HG03103 (cell line): Measurements from ENCODE around the gene TNRC18.
"Not testable (repeated sequence)": the region's sequence is repeated elsewhere in the genome, so short reads cannot be mapped to it uniquely, and the experiment has no call there.

ENCODE experiments used
- ATAC-seq: cut with Tn5 transposase; IDR thresholded peaks from one replicate; pipeline ENCODE4 v1.9.1; 2021; ENCODE audit warnings: low read depth; ENCODE audit not compliant: unreplicated experiment

The TNRC18 gene

GRCh38 chr7:5302577-5302976 lies 121.1 kb downstream of the TNRC18 start:
- no peak for ATAC-seq

DNA sequence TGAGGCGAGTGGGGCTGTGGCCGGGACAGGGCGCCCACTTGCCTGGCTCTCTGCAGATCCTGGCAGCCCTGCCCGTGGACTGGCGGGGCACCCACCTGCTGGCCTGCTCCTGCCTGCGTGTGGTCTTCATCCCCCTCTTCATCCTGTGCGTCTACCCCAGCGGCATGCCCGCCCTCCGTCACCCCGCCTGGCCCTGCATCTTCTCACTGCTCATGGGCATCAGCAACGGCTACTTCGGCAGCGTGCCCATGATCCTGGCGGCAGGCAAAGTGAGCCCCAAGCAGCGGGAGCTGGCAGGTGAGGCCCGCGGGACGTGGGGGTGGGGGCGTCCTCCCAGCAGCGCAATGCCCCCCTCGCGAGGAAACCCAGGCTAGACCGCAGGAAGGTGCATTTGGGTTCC lies 123.3 kb downstream of the TNRC18 start:
- no peak for ATAC-seq

GRCh38 chr7:5296611-5297226 lies 126.9 kb downstream of the TNRC18 start:
- ATAC-seq: peak; percentile 54

- no peak for ATAC-seq
These were observed 127.5 kb downstream of the TNRC18 start for GRCh38 chr7:5296015-5296610.

DNA sequence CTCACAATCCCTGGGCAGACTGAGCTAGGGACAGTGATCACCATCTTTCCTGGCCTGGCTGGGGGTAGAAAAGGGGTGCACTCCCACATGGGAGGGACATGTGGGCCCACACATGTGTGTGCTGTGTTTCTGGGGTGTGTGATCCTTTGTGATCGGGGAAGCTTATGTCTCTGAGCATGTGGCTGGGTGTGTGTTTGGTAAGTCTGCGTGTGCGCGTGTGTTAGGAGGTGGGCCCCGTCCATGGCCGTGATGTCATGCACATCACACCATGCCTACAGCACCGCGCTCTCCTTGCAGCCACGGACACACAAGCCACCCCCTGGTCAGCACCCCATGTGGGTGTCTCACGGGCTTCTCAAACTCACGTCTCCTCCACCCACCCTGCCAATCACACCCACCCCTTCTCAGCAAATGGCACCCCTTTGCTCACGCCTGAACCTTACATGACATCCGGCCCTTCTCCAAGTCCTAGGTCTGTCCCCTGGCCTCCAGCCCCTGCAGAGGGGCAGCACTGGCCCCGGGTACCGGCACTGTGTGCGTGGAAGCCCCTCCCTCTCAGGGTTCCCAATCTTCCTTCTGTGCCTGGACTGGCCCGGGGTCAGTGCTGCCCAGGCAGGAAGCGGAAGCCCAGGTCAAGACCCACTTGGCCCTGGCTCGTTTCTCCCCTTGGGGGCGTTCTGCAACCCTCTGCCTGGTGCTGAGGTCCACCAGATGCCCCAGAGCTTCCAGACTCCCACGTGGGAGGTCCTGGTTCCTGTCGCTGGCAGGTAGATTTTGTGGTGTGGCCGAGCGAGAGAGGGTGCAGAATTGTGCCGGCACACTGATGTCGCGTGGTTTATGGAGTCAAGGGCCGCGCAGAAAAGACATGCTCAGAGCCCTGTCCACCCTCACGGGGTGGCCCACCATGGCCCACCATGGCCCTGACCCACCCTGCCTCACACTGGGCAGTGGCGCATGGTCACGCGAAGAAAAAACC lies 128.3 kb downstream of the TNRC18 start:
- no peak for ATAC-seq

DNA sequence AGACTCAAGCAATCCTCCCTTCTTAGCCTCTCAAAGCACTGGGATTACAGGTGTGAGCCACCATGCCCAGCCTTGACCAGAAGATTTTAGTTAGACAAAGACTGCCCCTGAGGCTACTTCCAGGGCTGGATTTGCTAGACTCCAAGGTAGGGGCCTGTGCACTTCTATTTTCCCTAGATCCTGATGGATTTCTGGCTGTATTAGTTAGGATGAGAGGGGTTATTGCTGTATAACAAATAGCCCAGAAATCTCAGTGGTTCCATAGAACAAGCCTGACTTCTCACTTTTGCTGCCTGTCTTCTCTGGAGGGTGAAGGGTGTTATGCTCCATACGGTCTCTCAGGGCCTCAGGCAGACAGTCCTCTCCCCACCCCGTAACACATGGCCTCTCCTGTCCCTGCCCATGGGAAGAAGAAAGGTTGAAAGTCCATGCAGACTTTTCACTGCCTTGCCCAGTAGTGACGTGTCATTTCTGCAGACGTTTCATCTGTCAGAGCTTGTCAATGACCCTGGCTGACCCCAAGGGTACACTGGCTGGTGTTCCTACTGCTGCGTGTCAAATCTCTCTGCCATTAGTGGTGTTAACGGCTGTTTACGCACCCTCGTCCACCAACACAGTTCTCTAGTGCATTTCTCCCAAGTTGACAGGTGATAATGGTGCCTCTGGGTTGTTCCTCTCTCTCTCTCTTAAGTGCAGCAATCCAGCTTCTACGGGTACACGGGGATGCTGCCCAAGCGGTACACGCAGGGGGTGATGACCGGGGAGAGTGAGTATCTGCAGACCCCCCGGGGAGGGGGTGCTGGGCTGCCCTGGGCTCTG lies 129.3 kb downstream of the TNRC18 start:
- no peak for ATAC-seq

GRCh38 chr7:5291711-5292335 lies 131.8 kb downstream of the TNRC18 start:
- ATAC-seq: not testable (repeated sequence)

DNA sequence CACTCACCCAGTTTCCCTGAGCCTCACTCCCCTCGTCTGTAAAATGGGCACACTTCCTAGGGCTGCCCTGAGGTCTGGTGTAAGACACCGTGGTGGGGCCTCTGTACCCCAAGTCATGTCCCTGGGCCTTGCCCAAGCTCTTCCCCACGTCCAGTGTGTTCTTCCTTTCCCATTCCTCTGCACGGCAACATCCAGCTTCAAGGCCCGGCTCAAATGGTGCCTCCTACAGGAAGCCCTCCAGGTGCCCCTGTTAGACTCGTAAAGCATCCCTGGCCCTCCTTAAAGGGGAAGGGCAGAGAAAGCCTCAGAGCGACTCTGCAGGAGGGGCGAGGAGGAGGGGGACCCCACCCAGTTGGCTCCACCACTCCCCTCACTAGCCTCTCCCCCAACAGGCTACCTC lies 132.3 kb downstream of the TNRC18 start:
- no peak for ATAC-seq

- ATAC-seq: no peak
These were observed 134.3 kb downstream of the TNRC18 start for GRCh38 chr7:5289355-5289754.

- ATAC-seq: not testable (repeated sequence)
These were observed 135.1 kb downstream of the TNRC18 start for GRCh38 chr7:5288560-5288959.

DNA sequence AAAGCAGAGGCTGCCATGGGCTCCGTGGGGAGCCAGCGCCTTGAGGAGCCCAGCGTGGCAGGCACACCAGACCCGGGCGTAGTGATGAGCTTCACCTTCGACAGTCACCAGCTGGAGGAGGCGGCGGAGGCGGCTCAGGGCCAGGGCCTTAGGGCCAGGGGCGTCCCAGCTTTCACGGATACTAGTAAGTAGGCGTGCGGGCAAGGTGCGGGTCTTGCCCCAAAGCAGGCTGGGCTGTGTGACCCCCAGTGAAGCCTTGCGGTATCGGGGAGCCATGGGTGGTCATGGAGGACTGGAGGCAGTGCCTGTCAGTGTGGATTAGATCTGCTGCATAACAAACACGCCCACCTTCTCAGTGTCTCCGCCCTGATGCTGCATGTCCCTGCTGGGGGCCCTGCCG lies 135.8 kb downstream of the TNRC18 start:
- ATAC-seq: no peak

- not testable (repeated sequence) for ATAC-seq
These were observed 136.3 kb downstream of the TNRC18 start for GRCh38 chr7:5287373-5287772.

DNA sequence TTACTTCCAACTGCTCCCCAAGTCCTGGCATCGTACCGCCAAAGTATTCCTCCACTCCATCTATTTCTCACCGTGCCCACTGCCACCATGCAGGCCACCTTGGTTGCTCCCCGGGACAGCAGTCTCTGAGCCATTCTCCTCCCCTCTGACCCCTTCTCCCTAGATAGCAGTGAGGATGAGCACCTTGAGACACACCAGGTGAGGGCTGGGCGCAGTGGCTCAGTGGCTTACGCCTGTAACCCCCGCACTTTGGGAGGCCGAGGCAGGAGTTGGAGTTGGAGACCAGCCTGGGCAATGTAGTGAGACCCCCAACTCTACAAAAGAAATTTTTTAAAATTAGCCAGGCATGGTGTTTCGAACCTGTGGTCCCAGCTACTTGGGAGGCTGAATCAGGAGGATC lies 136.7 kb downstream of the TNRC18 start:
- no peak for ATAC-seq

DNA sequence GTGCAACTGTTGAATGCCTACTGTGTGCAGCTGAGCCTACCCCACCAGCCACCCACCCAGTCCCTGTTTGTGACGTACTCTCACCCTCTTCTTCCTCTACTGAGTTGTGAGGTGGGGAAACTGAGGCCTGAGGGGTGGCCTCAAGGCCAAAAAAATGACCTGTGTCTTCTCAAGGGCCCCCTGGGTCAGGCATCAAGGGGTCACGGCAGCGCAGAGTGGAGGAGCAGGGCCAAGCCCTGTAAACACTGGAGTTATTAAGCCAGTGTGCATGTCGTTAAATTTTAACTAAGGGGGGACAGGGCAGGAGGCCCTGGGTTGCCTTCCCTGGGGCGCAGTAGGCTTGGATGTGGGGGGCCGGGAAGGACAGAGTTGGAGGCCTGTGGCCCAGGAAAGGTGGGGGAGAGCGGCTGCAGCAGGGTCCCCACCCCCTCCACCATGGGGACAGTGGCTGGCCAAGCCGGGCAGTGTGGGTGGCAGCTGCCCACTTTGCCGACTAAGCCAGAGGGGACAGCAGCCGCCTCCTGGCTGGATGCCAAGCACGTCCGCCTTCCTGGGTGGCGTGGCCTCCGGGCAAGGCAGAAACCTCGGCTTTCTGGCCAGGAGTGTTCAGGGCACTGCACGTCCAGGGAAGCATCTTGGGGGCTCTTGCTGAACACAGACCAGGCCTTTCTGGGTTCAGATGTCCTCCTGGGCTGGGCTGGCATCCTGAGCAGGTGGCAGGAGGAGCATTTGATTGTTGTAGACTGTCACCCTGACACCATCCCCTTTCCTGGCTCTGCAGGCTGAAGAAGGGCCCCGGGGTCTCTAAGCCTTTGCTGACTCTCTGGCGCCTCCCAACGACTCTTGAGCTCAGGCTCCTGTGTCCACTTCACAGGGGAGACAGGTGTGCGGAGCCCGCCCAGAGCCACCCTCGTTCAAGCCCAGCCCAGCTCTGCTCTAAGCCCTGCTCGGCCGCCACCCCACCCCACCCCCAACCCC lies 139.0 kb downstream of the TNRC18 start:
- ATAC-seq: no peak

DNA sequence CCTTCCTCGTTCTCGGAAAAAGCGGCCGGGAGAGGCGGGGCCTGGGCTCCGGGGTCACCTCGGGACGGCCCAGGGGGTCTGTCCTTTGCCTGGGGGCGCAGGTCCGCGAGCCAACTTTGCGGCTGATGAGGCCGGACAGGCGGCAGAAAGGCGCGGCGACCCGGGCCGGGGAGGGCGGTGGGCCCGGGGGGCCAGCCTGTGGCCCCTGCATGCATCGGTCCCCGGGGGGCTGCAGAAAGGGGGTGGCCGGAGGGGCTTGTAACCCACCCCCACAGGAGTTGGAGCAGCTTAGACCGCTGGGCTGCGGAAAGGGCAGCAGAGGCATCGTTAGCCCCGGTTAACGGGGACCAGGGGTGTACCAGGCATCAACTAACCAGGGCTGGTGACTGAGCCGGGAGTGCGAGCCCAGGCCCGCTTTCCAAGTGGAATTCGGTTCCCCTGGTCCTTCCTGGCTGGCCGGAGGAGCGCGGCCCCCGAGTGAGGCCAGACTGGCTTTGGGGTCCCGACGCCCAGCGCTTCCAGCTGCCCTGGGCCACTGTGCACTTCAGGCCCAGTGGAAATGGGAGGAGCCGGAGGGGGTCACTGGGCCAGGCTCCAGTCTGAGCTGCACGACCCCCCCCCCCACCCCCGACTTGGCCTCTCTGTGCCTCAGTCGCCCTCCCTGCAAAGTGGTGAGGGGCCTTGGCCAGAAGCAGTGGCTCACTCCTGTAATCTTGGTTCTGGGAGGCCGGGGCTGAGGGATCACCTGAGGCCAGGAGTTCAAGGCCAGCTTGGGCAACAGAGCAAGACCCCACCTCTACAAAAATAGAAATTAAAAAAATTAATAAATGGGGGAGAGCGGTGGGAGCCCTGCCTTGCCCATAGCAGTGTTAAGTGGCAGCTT lies 140.0 kb downstream of the TNRC18 start:
- ATAC-seq: no peak

DNA sequence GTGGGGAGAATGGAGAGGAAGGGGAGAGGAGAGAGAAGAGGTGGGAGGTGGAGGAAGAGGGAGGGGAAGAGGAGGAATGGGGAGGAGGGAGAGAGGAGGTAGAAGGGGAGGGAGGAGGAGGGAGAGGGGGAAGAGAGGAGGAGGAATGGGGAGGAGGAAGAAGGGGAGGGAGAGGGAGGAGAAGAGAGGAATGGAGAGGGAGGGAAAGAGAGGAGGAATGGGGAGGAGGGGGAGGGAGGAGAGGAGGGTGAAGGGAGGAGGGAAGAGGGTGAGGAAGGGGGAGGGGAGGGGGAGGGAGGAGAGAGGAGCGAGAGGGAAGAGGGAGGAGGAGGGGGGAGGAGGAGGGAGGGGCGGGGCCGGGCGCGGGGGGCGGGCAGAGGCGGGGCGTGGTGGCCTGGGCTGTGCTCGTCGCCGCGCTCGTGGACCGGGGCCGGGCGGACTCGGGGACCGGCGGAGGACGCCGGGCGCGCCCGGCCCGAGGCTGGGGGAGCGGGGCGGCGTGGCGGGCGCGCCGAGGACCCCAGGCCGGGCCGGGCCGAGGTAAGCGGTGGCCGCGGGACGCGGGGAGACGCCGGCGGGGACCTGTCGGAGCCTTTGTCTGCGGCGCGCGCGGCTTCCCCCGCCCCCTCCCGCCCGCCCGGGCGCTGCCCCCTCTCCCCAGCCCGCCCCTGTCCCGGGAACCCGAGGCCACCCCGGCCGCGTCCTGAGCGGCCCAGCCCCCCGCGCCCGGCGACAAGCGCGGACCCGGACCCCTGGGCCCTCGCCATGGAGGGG lies 140.9 kb downstream of the TNRC18 start, which contains the start of gene SLC29A4:
Gene SLC29A4 (plus strand): TSS at position 401 of the 774 bp plus-strand sequence. CDS start 4,874 bp downstream, outside the sequence.
- ATAC-seq: no peak
